Measurements from ENCODE around the gene MINDY4.

Gene MINDY4

GRCh38 chr7:30879139-30880124, 108.2 kb downstream of the MINDY4 start:
- TF ChIP-seq, protein P1, sequence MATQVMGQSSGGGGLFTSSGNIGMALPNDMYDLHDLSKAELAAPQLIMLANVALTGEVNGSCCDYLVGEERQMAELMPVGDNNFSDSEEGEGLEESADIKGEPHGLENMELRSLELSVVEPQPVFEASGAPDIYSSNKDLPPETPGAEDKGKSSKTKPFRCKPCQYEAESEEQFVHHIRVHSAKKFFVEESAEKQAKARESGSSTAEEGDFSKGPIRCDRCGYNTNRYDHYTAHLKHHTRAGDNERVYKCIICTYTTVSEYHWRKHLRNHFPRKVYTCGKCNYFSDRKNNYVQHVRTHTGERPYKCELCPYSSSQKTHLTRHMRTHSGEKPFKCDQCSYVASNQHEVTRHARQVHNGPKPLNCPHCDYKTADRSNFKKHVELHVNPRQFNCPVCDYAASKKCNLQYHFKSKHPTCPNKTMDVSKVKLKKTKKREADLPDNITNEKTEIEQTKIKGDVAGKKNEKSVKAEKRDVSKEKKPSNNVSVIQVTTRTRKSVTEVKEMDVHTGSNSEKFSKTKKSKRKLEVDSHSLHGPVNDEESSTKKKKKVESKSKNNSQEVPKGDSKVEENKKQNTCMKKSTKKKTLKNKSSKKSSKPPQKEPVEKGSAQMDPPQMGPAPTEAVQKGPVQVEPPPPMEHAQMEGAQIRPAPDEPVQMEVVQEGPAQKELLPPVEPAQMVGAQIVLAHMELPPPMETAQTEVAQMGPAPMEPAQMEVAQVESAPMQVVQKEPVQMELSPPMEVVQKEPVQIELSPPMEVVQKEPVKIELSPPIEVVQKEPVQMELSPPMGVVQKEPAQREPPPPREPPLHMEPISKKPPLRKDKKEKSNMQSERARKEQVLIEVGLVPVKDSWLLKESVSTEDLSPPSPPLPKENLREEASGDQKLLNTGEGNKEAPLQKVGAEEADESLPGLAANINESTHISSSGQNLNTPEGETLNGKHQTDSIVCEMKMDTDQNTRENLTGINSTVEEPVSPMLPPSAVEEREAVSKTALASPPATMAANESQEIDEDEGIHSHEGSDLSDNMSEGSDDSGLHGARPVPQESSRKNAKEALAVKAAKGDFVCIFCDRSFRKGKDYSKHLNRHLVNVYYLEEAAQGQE (IDR thresholded peaks at IDR 0.05; ENCODE audit: low read depth) = no peak
- TF ChIP-seq RAD21 (IDR thresholded peaks at IDR 0.05; ENCODE audit: low read depth) = no peak
- TF ChIP-seq, protein P2, sequence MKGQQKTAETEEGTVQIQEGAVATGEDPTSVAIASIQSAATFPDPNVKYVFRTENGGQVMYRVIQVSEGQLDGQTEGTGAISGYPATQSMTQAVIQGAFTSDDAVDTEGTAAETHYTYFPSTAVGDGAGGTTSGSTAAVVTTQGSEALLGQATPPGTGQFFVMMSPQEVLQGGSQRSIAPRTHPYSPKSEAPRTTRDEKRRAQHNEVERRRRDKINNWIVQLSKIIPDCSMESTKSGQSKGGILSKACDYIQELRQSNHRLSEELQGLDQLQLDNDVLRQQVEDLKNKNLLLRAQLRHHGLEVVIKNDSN (IDR thresholded peaks at IDR 0.05) = no peak
- no peak for TF ChIP-seq CEBPB (IDR thresholded peaks at IDR 0.05)
- TF ChIP-seq TAF1 (IDR thresholded peaks at IDR 0.05; ENCODE audit: low read depth) = no peak
- TF ChIP-seq, protein P3, sequence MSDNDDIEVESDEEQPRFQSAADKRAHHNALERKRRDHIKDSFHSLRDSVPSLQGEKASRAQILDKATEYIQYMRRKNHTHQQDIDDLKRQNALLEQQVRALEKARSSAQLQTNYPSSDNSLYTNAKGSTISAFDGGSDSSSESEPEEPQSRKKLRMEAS (IDR thresholded peaks at IDR 0.05) = no peak
- no peak for TF ChIP-seq CREB1 (IDR thresholded peaks at IDR 0.05; ENCODE audit: low read depth)
- no peak for TF ChIP-seq NFIC (IDR thresholded peaks at IDR 0.05)
- no peak for TF ChIP-seq EGR1 (IDR thresholded peaks at IDR 0.05)

GRCh38 chr7:30880125-30880720, 109.0 kb downstream of the MINDY4 start:
- TF ChIP-seq, protein P2 (IDR thresholded peaks at IDR 0.05) = no peak
- no peak for TF ChIP-seq YY1 (IDR thresholded peaks at IDR 0.05; ENCODE audit: low read depth)
- TF ChIP-seq, protein P1 (IDR thresholded peaks at IDR 0.05; ENCODE audit: low read depth) = no peak
- no peak for TF ChIP-seq CREB1 (IDR thresholded peaks at IDR 0.05; ENCODE audit: low read depth)
- no peak for TF ChIP-seq CEBPB (IDR thresholded peaks at IDR 0.05)
- TF ChIP-seq TEAD4 (IDR thresholded peaks at IDR 0.05) = no peak

GRCh38 chr7:30880941-30881340, 109.7 kb downstream of the MINDY4 start:
- no peak for TF ChIP-seq CEBPB (IDR thresholded peaks at IDR 0.05)
- TF ChIP-seq RAD21 (IDR thresholded peaks at IDR 0.05; ENCODE audit: low read depth) = no peak
- no peak for TF ChIP-seq CREB1 (IDR thresholded peaks at IDR 0.05; ENCODE audit: low read depth)
- no peak for TF ChIP-seq ZBTB7A (IDR thresholded peaks at IDR 0.05; ENCODE audit: low read depth)
- TF ChIP-seq EP300 (IDR thresholded peaks at IDR 0.05; ENCODE audit: borderline replicate concordance) = no peak
- no peak for TF ChIP-seq TAF1 (IDR thresholded peaks at IDR 0.05; ENCODE audit: low read depth)
- TF ChIP-seq, protein P2 (IDR thresholded peaks at IDR 0.05) = no peak
- TF ChIP-seq, protein P3 (IDR thresholded peaks at IDR 0.05) = no peak
- TF ChIP-seq, protein P1 (IDR thresholded peaks at IDR 0.05; ENCODE audit: low read depth) = no peak
- TF ChIP-seq NFIC (IDR thresholded peaks at IDR 0.05) = no peak
- TF ChIP-seq YY1 (IDR thresholded peaks at IDR 0.05; ENCODE audit: low read depth) = no peak
- TF ChIP-seq TCF12 (IDR thresholded peaks at IDR 0.05; ENCODE audit: low read depth) = no peak
- no peak for TF ChIP-seq EGR1 (IDR thresholded peaks at IDR 0.05)
- TF ChIP-seq FOXM1 (IDR thresholded peaks at IDR 0.05; ENCODE audit: borderline replicate concordance, low read depth) = no peak
